ENCODE data around the gene ABCC4.
"Not testable (repeated sequence)": the region's sequence is repeated elsewhere in the genome, so short reads cannot be mapped to it uniquely, and the experiment has no call there.

ABCC4 gene

GRCh38 chr13:95191821-95192563, 109.3 kb downstream of the ABCC4 start:
- Mint-ChIP-seq H3K9me3 (ENCODE audit: low read depth) (no peaks in the 10 kb centered on the region), H3K36me3 (peaks cover 6% of the 10 kb centered on the region), H3K4me1 (ENCODE audit: low read depth) (peaks cover 6% of the 10 kb centered on the region), H3K27me3 (no peaks in the 10 kb centered on the region), H3K4me3 (no peak overlapping the region), H3K27ac (no peak overlapping the region)

GRCh38 chr13:95188128-95188527, 113.1 kb downstream of the ABCC4 start:
- Mint-ChIP-seq H3K4me1 (ENCODE audit: low read depth) (peaks cover 43% of the 10 kb centered on the region), H3K4me3 (no peak overlapping the region), H3K9me3 (ENCODE audit: low read depth) (no peaks in the 10 kb centered on the region), H3K36me3 (peaks cover 10% of the 10 kb centered on the region), H3K27ac (no peak overlapping the region), H3K27me3 (no peaks in the 10 kb centered on the region)

GRCh38 chr13:95185851-95186250, 115.4 kb downstream of the ABCC4 start:
- peaks cover 12% of the 10 kb centered on the region for H3K36me3 Mint-ChIP-seq
- peak overlapping the region; percentile 68 for H3K4me3 Mint-ChIP-seq
- H3K27ac Mint-ChIP-seq, result peak overlapping the region; percentile 83
- no peaks in the 10 kb centered on the region for H3K27me3 Mint-ChIP-seq
- H3K4me1 Mint-ChIP-seq (ENCODE audit: low read depth), result peaks cover 62% of the 10 kb centered on the region
- H3K9me3 Mint-ChIP-seq (ENCODE audit: low read depth), result no peaks in the 10 kb centered on the region

- no peaks in the 10 kb centered on the region for H3K9me3 Mint-ChIP-seq (ENCODE audit: low read depth)
- no peaks in the 10 kb centered on the region for H3K27me3 Mint-ChIP-seq
- peak overlapping the region; percentile 68 for H3K4me3 Mint-ChIP-seq
- H3K36me3 Mint-ChIP-seq, result peaks cover 17% of the 10 kb centered on the region
- H3K4me1 Mint-ChIP-seq (ENCODE audit: low read depth), result peaks cover 67% of the 10 kb centered on the region
- H3K27ac Mint-ChIP-seq, result peak overlapping the region; percentile 83
Measured at GRCh38 chr13:95185311-95185710, 115.9 kb downstream of the ABCC4 start.

GRCh38 chr13:95184317-95184716, 116.9 kb downstream of the ABCC4 start:
- H3K9me3 Mint-ChIP-seq (ENCODE audit: low read depth), result peaks cover 5% of the 10 kb centered on the region
- peaks cover 64% of the 10 kb centered on the region for H3K4me1 Mint-ChIP-seq (ENCODE audit: low read depth)
- peak overlapping the region; percentile 79 for H3K27ac Mint-ChIP-seq
- peak overlapping the region; percentile 35 for H3K4me3 Mint-ChIP-seq
- H3K36me3 Mint-ChIP-seq, result peaks cover 25% of the 10 kb centered on the region
- no peaks in the 10 kb centered on the region for H3K27me3 Mint-ChIP-seq

- H3K27ac Mint-ChIP-seq, result no peak overlapping the region
- H3K27me3 Mint-ChIP-seq, result no peaks in the 10 kb centered on the region
- no peak overlapping the region for H3K4me3 Mint-ChIP-seq
- peaks cover 37% of the 10 kb centered on the region for H3K36me3 Mint-ChIP-seq
- H3K9me3 Mint-ChIP-seq (ENCODE audit: low read depth), result peaks cover 14% of the 10 kb centered on the region
- peaks cover 71% of the 10 kb centered on the region for H3K4me1 Mint-ChIP-seq (ENCODE audit: low read depth)
Measured at GRCh38 chr13:95182570-95183265, 118.5 kb downstream of the ABCC4 start.

- Mint-ChIP-seq H3K27ac (no peak overlapping the region), H3K9me3 (ENCODE audit: low read depth) (peaks cover 14% of the 10 kb centered on the region), H3K36me3 (peaks cover 48% of the 10 kb centered on the region), H3K4me3 (no peak overlapping the region), H3K27me3 (no peaks in the 10 kb centered on the region), H3K4me1 (ENCODE audit: low read depth) (peaks cover 77% of the 10 kb centered on the region)
Measured at GRCh38 chr13:95181586-95181985, 119.7 kb downstream of the ABCC4 start.

GRCh38 chr13:95180513-95181245, 120.6 kb downstream of the ABCC4 start:
- no peaks in the 10 kb centered on the region for H3K27me3 Mint-ChIP-seq
- H3K4me3 Mint-ChIP-seq, result no peak overlapping the region
- peaks cover 50% of the 10 kb centered on the region for H3K36me3 Mint-ChIP-seq
- no peak overlapping the region for H3K27ac Mint-ChIP-seq
- H3K9me3 Mint-ChIP-seq (ENCODE audit: low read depth), result peaks cover 14% of the 10 kb centered on the region
- peaks cover 75% of the 10 kb centered on the region for H3K4me1 Mint-ChIP-seq (ENCODE audit: low read depth)

GRCh38 chr13:95176611-95177259, 124.5 kb downstream of the ABCC4 start:
- Mint-ChIP-seq H3K4me1 (ENCODE audit: low read depth) (peaks cover 45% of the 10 kb centered on the region), H3K9me3 (ENCODE audit: low read depth) (peaks cover 14% of the 10 kb centered on the region), H3K27me3 (no peaks in the 10 kb centered on the region), H3K27ac (peak overlapping the region; percentile 94), H3K4me3 (peak overlapping the region; percentile 52), H3K36me3 (peaks cover 61% of the 10 kb centered on the region)

GRCh38 chr13:95174517-95174916, 126.7 kb downstream of the ABCC4 start:
- Mint-ChIP-seq H3K9me3 (ENCODE audit: low read depth) (peaks cover 10% of the 10 kb centered on the region), H3K4me3 (no peak overlapping the region), H3K4me1 (ENCODE audit: low read depth) (peaks cover 31% of the 10 kb centered on the region), H3K27me3 (no peaks in the 10 kb centered on the region), H3K36me3 (peaks cover 56% of the 10 kb centered on the region), H3K27ac (no peak overlapping the region)

- Mint-ChIP-seq H3K4me3 (no peak overlapping the region), H3K36me3 (peaks cover 32% of the 10 kb centered on the region), H3K4me1 (ENCODE audit: low read depth) (no peaks in the 10 kb centered on the region), H3K27me3 (no peaks in the 10 kb centered on the region), H3K9me3 (ENCODE audit: low read depth) (no peaks in the 10 kb centered on the region), H3K27ac (no peak overlapping the region)
Measured at GRCh38 chr13:95168191-95168590, 133.1 kb downstream of the ABCC4 start.

- H3K36me3 Mint-ChIP-seq, result peaks cover 30% of the 10 kb centered on the region
- not testable (repeated sequence) for H3K4me1 Mint-ChIP-seq (ENCODE audit: low read depth); H3K4me3 Mint-ChIP-seq; H3K27me3 Mint-ChIP-seq; H3K9me3 Mint-ChIP-seq (ENCODE audit: low read depth); H3K27ac Mint-ChIP-seq
Measured at GRCh38 chr13:95167003-95167402, 134.2 kb downstream of the ABCC4 start.

- Mint-ChIP-seq H3K27ac (no peak overlapping the region), H3K4me3 (no peak overlapping the region), H3K9me3 (ENCODE audit: low read depth) (no peaks in the 10 kb centered on the region)
Measured at GRCh38 chr13:95164830-95165229, 136.4 kb downstream of the ABCC4 start.

GRCh38 chr13:95160112-95160906, 140.9 kb downstream of the ABCC4 start:
- H3K27ac Mint-ChIP-seq, result no peak overlapping the region
- no peaks in the 10 kb centered on the region for H3K9me3 Mint-ChIP-seq (ENCODE audit: low read depth)
- peaks cover 34% of the 10 kb centered on the region for H3K36me3 Mint-ChIP-seq
- H3K4me1 Mint-ChIP-seq (ENCODE audit: low read depth), result no peaks in the 10 kb centered on the region
- H3K4me3 Mint-ChIP-seq, result no peak overlapping the region
- H3K27me3 Mint-ChIP-seq, result no peaks in the 10 kb centered on the region

More at GRCh38 chr13:95164830-95165229, 136.4 kb downstream of the ABCC4 start:
- H3K4me1 Mint-ChIP-seq (ENCODE audit: low read depth), result no peaks in the 10 kb centered on the region
- H3K36me3 Mint-ChIP-seq, result peaks cover 35% of the 10 kb centered on the region
- no peaks in the 10 kb centered on the region for H3K27me3 Mint-ChIP-seq

Data from activated naive CD8-positive, alpha-beta T cell (primary cell).